Vagina (tissue), 2 donors: ENCODE measurements around the gene ZNF324. TPM values are rescaled to one million over a fixed set of nuclear protein-coding genes. Genes with fewer than 3 reads are reported as not detected.

ENCODE experiments used
- DNase-seq, 2 donors: peaks; one replicate each; pipeline ENCODE4 v3.0.0-alpha.2; 2017; ENCODE audit errors: extremely low spot score in 2 of 2
- H3K27ac ChIP-seq: fragments of 200-600 bp; sonication (generic); one replicate; pipeline ENCODE4 v1.5.1; 2019
- H3K27me3 ChIP-seq: fragments of 200-600 bp; sonication (generic); one replicate; pipeline ENCODE4 v1.5.1; 2019
- H3K36me3 ChIP-seq, 2 donors: fragments of 200-600 bp; sonication (generic); one replicate each; pipeline ENCODE4 v1.5.1; 2017 to 2019
- H3K4me1 ChIP-seq: fragments of 200-600 bp; sonication (generic); one replicate; pipeline ENCODE4 v1.5.1; 2019
- H3K4me3 ChIP-seq, 2 donors: fragments of 200-600 bp; sonication (generic); 1 replicate in 1 of 2; 2 replicates in 1 of 2; pipeline ENCODE4 v1.5.1; 2016 to 2019
- H3K9me3 ChIP-seq: fragments of 200-600 bp; sonication (generic); one replicate; pipeline ENCODE4 v1.5.1; 2019
- CTCF ChIP-seq, 3 experiments: fragments of 450-650 bp in 2 of 3; fragments of 200-600 bp in 1 of 3; sonication (generic) in 1 of 3; IDR thresholded peaks; one replicate each; pipeline ENCODE4 v1.5.1; 2017 to 2019; ENCODE audit warnings: antibody characterized with exemption in 3 of 3, mild to moderate bottlenecking in 2 of 3, moderate library complexity in 2 of 3
- POLR2A ChIP-seq, 2 donors: fragments of 450-650 bp; IDR thresholded peaks; one replicate each; pipeline ENCODE4 v1.6.1; 2017; ENCODE audit warnings: antibody characterized with exemption in 2 of 2, mild to moderate bottlenecking in 2 of 2, moderate library complexity in 2 of 2
- POLR2AphosphoS5 ChIP-seq, 2 donors: sonication (generic); formaldehyde crosslinking; IDR thresholded peaks; one replicate each; pipeline ENCODE4 v1.9.0; 2017; ENCODE audit warnings: antibody characterized with exemption in 2 of 2, mild to moderate bottlenecking in 2 of 2, low read depth in 1 of 2; ENCODE audit not compliant: insufficient read depth in 1 of 2
- intact Hi-C: fragments of 100-400 bp; cut with DNase I; formaldehyde crosslinking; loops from one replicate; pipeline ENCODE4 v1.15.1; 2023
- small RNA-seq: library from RNA; depleted of rRNA; stranded (forward); fragments of <200 nt; gene quantifications from one replicate; pipeline ENCODE3, GENCODE V24; 2016
- total RNA-seq: library from RNA; depleted of rRNA; stranded (reverse); fragments of >200 nt; gene quantifications from one replicate; pipeline ENCODE4 v1.2.3, GENCODE V29; 2016

Gene ZNF324
- total RNA-seq, 1 donor from 2014 or later, result 17.2 TPM

GRCh38 chr19:58519355-58520256, 52.7 kb downstream of the ZNF324 start, which contains the start of gene ZBTB45:
ZBTB45 (minus strand) TSS chr19:58519810; CDS start chr19:58517673, 2,137 bp downstream.
- Histone ChIP-seq H3K27me3 (no peaks in the 10 kb centered on the region), H3K9me3 (no peaks in the 10 kb centered on the region), H3K4me3 (peak within 1 kb of the TSS; percentile 76 to 93), H3K4me1 (peaks cover 47% of the 10 kb centered on the region), H3K27ac (peak within 1 kb of the TSS; percentile 97), H3K36me3 (peaks cover 0 to 18% of the 10 kb centered on the region in 2 donors)
- peak in 1 of 2 donors; percentile 31 for TF ChIP-seq POLR2A (IDR thresholded peaks at IDR 0.05)
- peak; percentile 67 to 74 (median 73) for TF ChIP-seq CTCF (IDR thresholded peaks at IDR 0.05)
- TF ChIP-seq POLR2AphosphoS5 (IDR thresholded peaks at IDR 0.05; ENCODE audit: insufficient read depth in 1 of 2, low read depth in 1 of 2), result peak; percentile 89 to 91
- intact Hi-C loops, result no loop called here
- no peak for DNase-seq

GRCh38 chr19:58520257-58520599, 53.3 kb downstream of the ZNF324 start:
- H3K27me3 ChIP-seq, result no peaks in the 10 kb centered on the region
- no peak for DNase-seq
- H3K27ac ChIP-seq, result peak overlapping the region; percentile 97
- intact Hi-C loops, result no loop called here
- TF ChIP-seq POLR2AphosphoS5 (IDR thresholded peaks at IDR 0.05; ENCODE audit: insufficient read depth in 1 of 2, low read depth in 1 of 2) (no peak), POLR2A (IDR thresholded peaks at IDR 0.05) (no peak), CTCF (IDR thresholded peaks at IDR 0.05) (no peak)
- no peaks in the 10 kb centered on the region for H3K9me3 ChIP-seq
- peaks cover 41% of the 10 kb centered on the region for H3K4me1 ChIP-seq
- peak overlapping the region; percentile 76 to 93 for H3K4me3 ChIP-seq
- peaks cover 0 to 18% of the 10 kb centered on the region in 2 donors for H3K36me3 ChIP-seq

- Histone ChIP-seq H3K27me3 (no peaks in the 10 kb centered on the region), H3K4me1 (peaks cover 28% of the 10 kb centered on the region), H3K4me3 (no peak overlapping the region), H3K36me3 (peaks cover 0 to 7% of the 10 kb centered on the region in 2 donors), H3K9me3 (no peaks in the 10 kb centered on the region), H3K27ac (no peak overlapping the region)
- no peak for DNase-seq
- TF ChIP-seq POLR2A (IDR thresholded peaks at IDR 0.05), result no peak
- no peak for TF ChIP-seq CTCF (IDR thresholded peaks at IDR 0.05)
- TF ChIP-seq POLR2AphosphoS5 (IDR thresholded peaks at IDR 0.05; ENCODE audit: insufficient read depth in 1 of 2, low read depth in 1 of 2), result no peak
- intact Hi-C loops, result no loop called here
Measured at GRCh38 chr19:58521651-58522050, 54.8 kb downstream of the ZNF324 start.

- Histone ChIP-seq H3K4me3 (no peak overlapping the region), H3K4me1 (peaks cover 21% of the 10 kb centered on the region), H3K27ac (no peak overlapping the region), H3K27me3 (no peaks in the 10 kb centered on the region), H3K9me3 (no peaks in the 10 kb centered on the region), H3K36me3 (no peaks in the 10 kb centered on the region)
- TF ChIP-seq POLR2AphosphoS5 (IDR thresholded peaks at IDR 0.05; ENCODE audit: insufficient read depth in 1 of 2, low read depth in 1 of 2) (no peak), POLR2A (IDR thresholded peaks at IDR 0.05) (no peak), CTCF (IDR thresholded peaks at IDR 0.05) (no peak)
- intact Hi-C loops, result no loop called here
- DNase-seq, result no peak
Measured at GRCh38 chr19:58522709-58523108, 55.8 kb downstream of the ZNF324 start.

Small RNA genes lying within 50 kb of the gene (small RNA-seq; reads per million reads assigned to genes)
- gene RN7SL693P, result not detected
- not detected for gene RNU6-1337P

Other genes with a start within 250 kb of the ZNF324 start
- 20.1 TPM for gene ZNF544, start 238.2 kb upstream of the ZNF324 start, total RNA-seq
- gene ZNF8, start 188.1 kb upstream of the ZNF324 start, total RNA-seq, result 6.4 TPM
- 45.9 TPM for gene ERVK3-1, start 161.7 kb upstream of the ZNF324 start, total RNA-seq
- gene ZSCAN22, start 140.1 kb upstream of the ZNF324 start, total RNA-seq, result 3.9 TPM
- 48.9 TPM for gene A1BG, start 113.6 kb upstream of the ZNF324 start, total RNA-seq
- gene ZNF497, start 104.3 kb upstream of the ZNF324 start, total RNA-seq, result 3.4 TPM
- 1.2 TPM for gene ZNF837, start 86.0 kb upstream of the ZNF324 start, total RNA-seq
- gene RPS5, start 79.8 kb upstream of the ZNF324 start, total RNA-seq, result 1,974 TPM
- gene RNF225, start 71.4 kb upstream of the ZNF324 start, total RNA-seq, result 0.98 TPM
- gene ZNF584, start 58.4 kb upstream of the ZNF324 start, total RNA-seq, result 16.7 TPM
- gene ZNF132, start 26.9 kb upstream of the ZNF324 start, total RNA-seq, result 5.2 TPM
- gene ZNF324B, start 15.5 kb upstream of the ZNF324 start, total RNA-seq, result 4.2 TPM
- 10.6 TPM for gene ZNF446, start 9.3 kb downstream of the ZNF324 start, total RNA-seq
- gene SLC27A5, start 44.9 kb downstream of the ZNF324 start, total RNA-seq, result 35.8 TPM
- gene ZBTB45, start 52.7 kb downstream of the ZNF324 start, total RNA-seq, result 14.0 TPM
- 274 TPM for gene TRIM28, start 77.0 kb downstream of the ZNF324 start, total RNA-seq
- gene CHMP2A, start 88.0 kb downstream of the ZNF324 start, total RNA-seq, result 76.4 TPM
- gene UBE2M, start 91.5 kb downstream of the ZNF324 start, total RNA-seq, result 33.6 TPM
- gene MZF1, start 106.3 kb downstream of the ZNF324 start, total RNA-seq, result 32.2 TPM